Measurements from ENCODE around the gene S100A8.
A peak's percentile ranks its signal among the peaks of the same experiment; 100 is the strongest.
"Not testable (repeated sequence)": the region's sequence is repeated elsewhere in the genome, so short reads cannot be mapped to it uniquely, and the experiment has no call there.

Gene S100A8

GRCh38 chr1:153415850-153416570, 25.1 kb upstream of the S100A8 start, which contains the start of gene S100A7A:
S100A7A (plus strand) TSS chr1:153416520; CDS start chr1:153418083, 1,563 bp downstream.
- DNase-seq, result no peak

GRCh38 chr1:153413961-153414360, 23.1 kb upstream of the S100A8 start:
- not testable (repeated sequence) for DNase-seq

- DNase-seq, result not testable (repeated sequence)
Measured at GRCh38 chr1:153407274-153407673, 16.4 kb upstream of the S100A8 start.

- not testable (repeated sequence) for DNase-seq
Measured at GRCh38 chr1:153405825-153406599, 15.1 kb upstream of the S100A8 start.

- DNase-seq, result no peak
Measured at GRCh38 chr1:153404768-153405167, 13.9 kb upstream of the S100A8 start.

- no peak for DNase-seq
Measured at GRCh38 chr1:153404086-153404635, 13.3 kb upstream of the S100A8 start.

GRCh38 chr1:153403421-153404085, 12.7 kb upstream of the S100A8 start:
- no peak for DNase-seq

- DNase-seq, result no peak
Measured at GRCh38 chr1:153402226-153402625, 11.4 kb upstream of the S100A8 start.

GRCh38 chr1:153401461-153401860, 10.6 kb upstream of the S100A8 start:
- no peak for DNase-seq

GRCh38 chr1:153400244-153400643, 9.4 kb upstream of the S100A8 start:
- peak; percentile 9 for DNase-seq

- DNase-seq, result no peak
Measured at GRCh38 chr1:153399401-153400055, 8.7 kb upstream of the S100A8 start.

GRCh38 chr1:153397924-153398651, 7.2 kb upstream of the S100A8 start:
- DNase-seq, result no peak

GRCh38 chr1:153397051-153397923, 6.4 kb upstream of the S100A8 start:
- DNase-seq, result no peak

GRCh38 chr1:153396461-153396860, 5.6 kb upstream of the S100A8 start:
- DNase-seq, result no peak

- DNase-seq, result no peak
Measured at GRCh38 chr1:153395776-153396175, 4.9 kb upstream of the S100A8 start.

- peak; percentile 19 for DNase-seq
Measured at GRCh38 chr1:153395136-153395685, 4.3 kb upstream of the S100A8 start.

- DNase-seq, result no peak
Measured at GRCh38 chr1:153394391-153394790, 3.5 kb upstream of the S100A8 start.

- DNase-seq, result no peak
Measured at GRCh38 chr1:153393926-153394325, 3.1 kb upstream of the S100A8 start.

GRCh38 chr1:153392822-153393221, 1.9 kb upstream of the S100A8 start:
- DNase-seq, result no peak

GRCh38 chr1:153392258-153392657, 1.4 kb upstream of the S100A8 start:
- no peak for DNase-seq

Measured in HCEC 1CT (cell line).